HG03520 (cell line): ENCODE results near the gene TMPRSS15.

Source experiments
- ATAC-seq: cut with Tn5 transposase; IDR thresholded peaks from one replicate; pipeline ENCODE4 v1.9.1; 2021; ENCODE audit warnings: mild to moderate bottlenecking, moderate library complexity; ENCODE audit not compliant: unreplicated experiment

The TMPRSS15 gene

DNA sequence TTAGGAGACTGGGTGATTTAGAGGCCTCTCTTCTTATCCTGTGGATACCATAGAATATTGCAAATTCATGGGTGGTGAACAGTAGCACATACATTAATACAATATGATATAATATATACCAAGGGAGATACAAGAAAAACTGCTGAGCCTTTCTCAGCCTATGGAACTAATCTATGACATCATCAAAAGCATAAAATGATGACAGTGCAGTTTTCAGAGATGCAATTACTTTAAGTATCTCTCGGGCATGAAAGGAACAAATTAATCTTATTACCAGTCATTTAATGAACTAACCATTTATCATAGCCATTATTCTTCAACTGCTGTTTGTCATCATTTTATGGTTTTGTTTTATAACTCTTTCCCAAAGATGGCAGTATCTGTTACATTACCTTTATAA lies 155.4 kb downstream of the TMPRSS15 start:
- no peak for ATAC-seq

DNA sequence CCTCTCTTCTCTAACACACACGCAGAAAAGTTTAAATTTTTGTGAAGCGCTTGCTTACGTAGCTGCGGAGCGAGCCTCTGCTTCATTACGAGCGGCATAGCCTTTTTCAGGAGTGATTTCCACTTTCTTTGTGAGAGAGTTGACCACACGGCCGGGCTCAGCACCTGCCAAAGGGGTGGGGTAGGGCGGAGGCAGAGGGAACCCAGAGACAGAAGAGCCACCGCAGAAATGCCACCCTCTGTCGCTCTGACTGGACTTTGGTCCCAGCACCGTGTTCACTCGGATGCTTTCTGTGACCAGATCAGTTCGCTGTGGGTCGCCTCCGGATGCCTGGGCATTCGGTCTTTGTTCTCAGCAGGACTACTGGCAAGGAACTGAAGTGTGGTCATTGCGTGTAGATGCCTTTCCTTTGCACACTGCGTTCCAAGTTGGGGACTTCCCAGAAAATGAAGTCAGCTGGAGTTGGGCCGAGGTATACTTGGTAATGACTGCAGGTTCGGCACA lies 158.1 kb downstream of the TMPRSS15 start:
- no peak for ATAC-seq

DNA sequence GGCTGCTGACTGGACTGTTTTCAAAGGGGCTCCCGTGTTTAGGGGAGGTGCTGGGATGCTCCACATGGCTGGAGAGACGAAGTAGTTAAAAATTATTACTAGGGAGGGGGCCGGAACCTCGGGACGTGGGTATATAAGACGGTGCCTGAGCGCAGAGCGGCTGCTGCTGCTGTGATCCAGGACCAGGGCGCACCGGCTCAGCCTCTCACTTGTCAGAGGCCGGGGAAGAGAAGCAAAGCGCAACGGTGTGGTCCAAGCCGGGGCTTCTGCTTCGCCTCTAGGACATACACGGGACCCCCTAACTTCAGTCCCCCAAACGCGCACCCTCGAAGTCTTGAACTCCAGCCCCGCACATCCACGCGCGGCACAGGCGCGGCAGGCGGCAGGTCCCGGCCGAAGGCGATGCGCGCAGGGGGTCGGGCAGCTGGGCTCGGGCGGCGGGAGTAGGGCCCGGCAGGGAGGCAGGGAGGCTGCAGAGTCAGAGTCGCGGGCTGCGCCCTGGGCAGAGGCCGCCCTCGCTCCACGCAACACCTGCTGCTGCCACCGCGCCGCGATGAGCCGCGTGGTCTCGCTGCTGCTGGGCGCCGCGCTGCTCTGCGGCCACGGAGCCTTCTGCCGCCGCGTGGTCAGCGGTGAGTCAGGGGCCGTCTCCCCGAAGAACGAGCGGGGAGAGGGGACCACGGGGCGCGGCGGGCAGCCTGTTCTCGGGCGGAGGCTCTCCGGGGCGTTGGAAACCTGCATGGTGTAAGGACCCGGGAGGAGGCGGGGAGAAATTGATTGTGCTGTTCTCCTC lies 158.7 kb downstream of the TMPRSS15 start, which contains the start of gene CHODL:
TSS of gene CHODL (plus strand) at position 163 of the 793 bp plus-strand sequence. CDS start at position 554, 391 bp downstream.
- ATAC-seq, result no peak

DNA sequence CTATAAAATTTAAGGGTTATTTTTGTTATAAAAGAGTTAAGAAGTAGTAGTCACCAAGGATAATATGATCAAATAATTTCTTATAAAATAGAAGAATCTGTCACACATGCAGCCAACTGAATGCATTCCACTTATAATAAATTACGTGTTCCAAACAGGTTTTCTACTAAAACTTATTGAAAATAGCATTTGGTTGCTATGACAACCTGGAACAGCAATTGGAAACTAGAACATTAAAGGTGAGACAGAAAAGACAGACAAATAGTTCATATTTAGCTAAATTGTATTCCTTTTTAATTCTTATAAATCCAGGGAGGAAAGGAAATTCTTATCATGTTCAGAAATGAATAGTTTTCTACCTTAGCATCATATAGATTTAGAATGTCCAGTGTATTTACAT lies 168.0 kb downstream of the TMPRSS15 start:
- no peak for ATAC-seq

DNA sequence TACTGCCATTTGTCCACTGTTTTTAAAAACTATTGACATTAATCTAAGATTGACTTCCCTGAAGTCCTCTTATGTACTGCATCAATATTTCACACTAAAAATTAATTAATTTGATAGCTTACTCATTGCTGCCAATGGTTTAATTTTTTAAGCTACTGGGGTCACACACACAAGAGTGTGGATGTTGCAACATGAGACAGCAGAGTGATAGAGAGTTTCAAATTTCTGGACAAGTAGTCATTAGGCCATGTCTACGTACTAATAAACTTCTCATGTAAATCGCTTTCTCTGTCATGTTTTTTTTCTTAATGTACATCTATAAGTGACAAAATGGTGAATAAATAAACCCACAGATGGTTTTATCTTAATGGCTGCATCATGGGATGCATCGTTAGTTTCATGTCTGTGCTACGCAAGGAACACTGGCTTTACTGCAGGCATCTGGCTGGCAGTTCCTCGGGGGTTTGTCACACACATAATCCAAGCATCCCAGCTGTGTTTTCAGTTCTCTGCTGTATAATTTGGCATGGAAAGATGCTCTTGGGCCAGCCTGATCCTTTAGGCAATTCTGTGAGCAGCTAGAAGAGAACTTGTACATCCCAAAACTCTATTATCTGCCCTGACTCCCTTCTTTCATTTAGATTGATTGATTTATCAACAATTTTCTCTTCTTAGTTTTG lies 175.4 kb downstream of the TMPRSS15 start:
- ATAC-seq, result no peak

DNA sequence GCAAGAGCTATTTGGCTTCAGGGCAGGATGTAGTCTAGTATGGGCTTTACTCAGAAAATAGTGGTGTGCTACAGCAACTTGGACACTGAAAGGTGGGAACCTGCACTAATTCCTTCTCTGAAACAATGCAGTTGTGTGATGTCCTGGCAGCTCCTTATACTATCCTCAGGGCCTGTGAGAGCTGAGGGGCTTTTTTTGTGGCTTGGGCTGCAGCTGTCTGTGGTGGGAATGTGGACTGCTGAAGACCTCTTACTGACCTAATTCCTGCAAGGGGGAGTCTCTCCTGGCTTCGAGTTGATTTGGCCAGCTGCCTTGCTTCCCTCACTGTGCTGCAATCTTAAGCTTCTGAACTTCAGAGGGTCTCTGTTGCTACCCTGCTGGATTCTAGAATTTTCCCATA lies 181.2 kb downstream of the TMPRSS15 start:
- no peak for ATAC-seq

DNA sequence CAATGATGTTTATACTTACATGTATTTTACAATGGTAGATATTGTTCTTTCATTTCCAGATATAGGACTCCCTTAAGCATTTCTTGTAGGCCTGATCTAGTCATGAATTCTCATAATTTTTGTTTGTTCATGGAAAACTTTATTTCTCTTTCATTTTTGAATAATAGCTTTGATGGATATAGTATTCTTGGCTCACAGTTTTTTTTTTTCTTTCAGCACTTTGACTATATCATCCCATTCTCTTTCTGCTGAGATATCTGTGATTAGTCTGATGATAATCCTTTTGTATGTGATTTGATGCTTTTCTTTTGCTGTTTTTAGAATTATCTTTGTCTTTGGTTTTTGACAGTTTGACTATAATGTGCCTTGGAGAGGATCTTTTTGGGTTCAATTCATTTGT lies 183.1 kb downstream of the TMPRSS15 start:
- no peak for ATAC-seq
